AML-193 (cell line): ENCODE measurements around the gene KANK4.

Experiments used
- DNase-seq, 2 experiments: peaks; one replicate each; lab custom pipeline; 2025; lab: John Stamatoyannopoulos, UW

Gene KANK4

GRCh38 chr1:62304975-62305374 is 14.3 kb downstream of the KANK4 start:
- DNase-seq = no peak

DNA sequence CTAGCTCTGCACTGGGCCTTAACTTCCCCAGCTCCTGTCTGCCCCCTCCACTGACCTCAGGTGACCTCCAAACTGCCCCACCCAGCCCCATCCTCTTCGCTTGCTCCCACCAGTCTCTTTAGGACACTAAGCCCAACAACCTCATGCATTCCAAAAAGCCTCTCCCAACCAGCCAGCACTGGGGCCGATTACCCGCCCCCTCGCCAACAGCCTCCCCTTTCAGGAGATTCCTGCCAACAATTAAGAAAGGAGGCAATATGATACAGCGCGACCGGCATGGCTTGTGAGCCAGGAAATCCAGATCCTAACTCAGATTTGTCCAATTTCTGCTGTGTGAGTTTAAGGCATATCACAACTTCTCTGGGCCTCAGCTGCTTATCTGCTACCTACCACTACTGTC is 14.7 kb downstream of the KANK4 start:
- no peak for DNase-seq

- no peak for DNase-seq
These were observed 17.4 kb downstream of the KANK4 start for GRCh38 chr1:62301726-62302390.

GRCh38 chr1:62299426-62300200 is 19.6 kb downstream of the KANK4 start:
- DNase-seq = no peak

GRCh38 chr1:62295921-62296491 is 23.2 kb downstream of the KANK4 start:
- DNase-seq = peak; percentile 1 to 21

- DNase-seq = no peak
These were observed 25.0 kb downstream of the KANK4 start for GRCh38 chr1:62294261-62294660.

- no peak for DNase-seq
These were observed 30.6 kb downstream of the KANK4 start for GRCh38 chr1:62288662-62289061.

- no peak for DNase-seq
These were observed 31.0 kb downstream of the KANK4 start for GRCh38 chr1:62288224-62288623.

- no peak for DNase-seq
These were observed 32.4 kb downstream of the KANK4 start for GRCh38 chr1:62286786-62287224.

GRCh38 chr1:62285984-62286785 is 33.0 kb downstream of the KANK4 start:
- no peak for DNase-seq

DNA sequence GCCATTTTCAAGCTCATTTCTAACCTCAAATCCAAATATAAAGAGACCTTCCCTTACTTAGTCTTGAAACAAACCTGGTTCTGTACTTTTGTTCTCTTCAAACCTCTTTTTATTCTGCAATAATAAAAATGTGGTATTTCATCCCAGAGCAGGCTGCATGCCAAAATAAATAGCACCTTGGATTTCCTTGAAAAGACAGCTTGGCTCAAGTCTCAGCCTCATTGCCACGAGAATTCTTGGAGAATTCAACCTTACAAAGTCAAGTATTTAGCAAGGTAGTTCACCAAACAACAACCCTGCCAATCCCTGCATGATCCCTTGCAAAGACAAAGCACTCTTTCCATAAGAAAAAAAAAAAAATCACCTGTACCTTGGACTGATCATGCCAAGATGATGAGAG is 33.8 kb downstream of the KANK4 start:
- no peak for DNase-seq

- DNase-seq = no peak
These were observed 35.2 kb downstream of the KANK4 start for GRCh38 chr1:62283986-62284385.

- DNase-seq = no peak
These were observed 36.1 kb downstream of the KANK4 start for GRCh38 chr1:62282909-62283755.

GRCh38 chr1:62281922-62282555 is 37.2 kb downstream of the KANK4 start:
- no peak for DNase-seq

DNA sequence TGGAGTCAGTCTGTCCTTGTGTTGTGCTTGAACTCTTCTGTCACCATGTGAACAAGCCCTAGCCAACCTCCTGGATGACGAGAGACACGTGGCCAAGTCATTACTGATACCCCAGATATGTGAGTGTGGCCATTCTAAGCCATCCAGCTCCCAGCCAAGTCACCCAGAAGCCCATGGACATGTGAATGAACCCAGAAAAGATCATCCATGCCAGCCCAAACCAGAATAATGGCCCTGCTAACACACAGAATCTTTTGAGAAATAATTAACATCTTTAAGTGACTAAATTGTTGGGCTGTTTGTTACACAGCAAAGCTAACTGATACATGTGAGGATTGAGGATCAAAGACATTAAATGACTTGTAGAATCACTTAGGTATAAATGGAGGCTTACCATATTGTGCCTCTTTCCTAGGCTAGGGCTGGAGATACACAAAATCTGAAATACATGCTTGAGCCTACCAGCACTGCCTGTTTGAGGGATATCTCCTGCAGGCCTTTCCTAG is 38.2 kb downstream of the KANK4 start:
- no peak for DNase-seq

- no peak for DNase-seq
These were observed 39.1 kb downstream of the KANK4 start for GRCh38 chr1:62280150-62280549.

DNA sequence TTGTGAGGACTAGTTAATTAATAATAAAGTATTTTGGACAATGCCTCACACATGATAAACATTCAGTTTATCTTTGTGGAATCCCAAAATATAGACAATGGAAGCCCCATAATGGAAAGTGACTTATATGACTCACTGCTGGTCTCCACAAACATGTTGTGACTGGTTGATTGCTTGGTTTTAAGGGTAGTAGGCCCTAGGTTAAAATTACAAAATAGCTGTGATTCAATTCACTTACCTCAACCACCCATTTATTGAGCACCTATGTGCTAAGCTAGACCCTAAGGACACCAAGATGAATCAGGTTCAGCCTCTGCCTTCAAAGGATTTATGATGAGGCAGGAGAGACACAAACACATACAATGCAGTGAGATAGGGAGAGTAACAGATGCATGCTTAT is 42.4 kb downstream of the KANK4 start:
- no peak for DNase-seq

GRCh38 chr1:62274496-62275485 is 44.4 kb downstream of the KANK4 start:
- no peak for DNase-seq

DNA sequence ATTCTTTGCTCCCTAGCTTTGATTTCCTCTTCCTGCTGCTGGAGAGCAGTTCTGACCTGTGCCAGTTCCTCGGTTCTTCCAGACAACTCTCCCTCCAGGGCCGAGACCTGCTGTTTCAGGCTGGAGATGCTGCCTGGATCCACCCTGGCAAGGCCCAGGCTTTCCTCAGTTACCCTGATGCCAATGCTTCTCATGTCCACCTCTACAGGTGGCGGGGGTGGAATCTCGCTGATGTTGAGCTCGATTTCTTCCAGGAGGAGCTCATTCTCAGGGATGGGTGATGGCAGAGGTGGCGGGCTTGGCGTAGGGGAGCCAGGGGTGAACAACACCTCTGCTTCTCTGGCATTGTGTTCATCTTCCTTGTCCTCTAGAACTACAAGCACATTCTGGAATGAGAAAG is 45.3 kb downstream of the KANK4 start:
- no peak for DNase-seq
